ENCODE data around the gene APOC4.

- TF ChIP-seq, protein P1, sequence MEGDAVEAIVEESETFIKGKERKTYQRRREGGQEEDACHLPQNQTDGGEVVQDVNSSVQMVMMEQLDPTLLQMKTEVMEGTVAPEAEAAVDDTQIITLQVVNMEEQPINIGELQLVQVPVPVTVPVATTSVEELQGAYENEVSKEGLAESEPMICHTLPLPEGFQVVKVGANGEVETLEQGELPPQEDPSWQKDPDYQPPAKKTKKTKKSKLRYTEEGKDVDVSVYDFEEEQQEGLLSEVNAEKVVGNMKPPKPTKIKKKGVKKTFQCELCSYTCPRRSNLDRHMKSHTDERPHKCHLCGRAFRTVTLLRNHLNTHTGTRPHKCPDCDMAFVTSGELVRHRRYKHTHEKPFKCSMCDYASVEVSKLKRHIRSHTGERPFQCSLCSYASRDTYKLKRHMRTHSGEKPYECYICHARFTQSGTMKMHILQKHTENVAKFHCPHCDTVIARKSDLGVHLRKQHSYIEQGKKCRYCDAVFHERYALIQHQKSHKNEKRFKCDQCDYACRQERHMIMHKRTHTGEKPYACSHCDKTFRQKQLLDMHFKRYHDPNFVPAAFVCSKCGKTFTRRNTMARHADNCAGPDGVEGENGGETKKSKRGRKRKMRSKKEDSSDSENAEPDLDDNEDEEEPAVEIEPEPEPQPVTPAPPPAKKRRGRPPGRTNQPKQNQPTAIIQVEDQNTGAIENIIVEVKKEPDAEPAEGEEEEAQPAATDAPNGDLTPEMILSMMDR (conservative IDR thresholded peaks at IDR 0.05; ENCODE audit: low read depth, low read length) = no peak
- TF ChIP-seq EZH2 (IDR thresholded peaks at IDR 0.05; ENCODE audit: low read length, unreplicated experiment) = no peak
- no peak for TF ChIP-seq EZH2phosphoT487 (IDR thresholded peaks at IDR 0.05; ENCODE audit: borderline replicate concordance, low read length)
Observed at GRCh38 chr19:44907613-44908012, 34.4 kb upstream of the APOC4 start.
